GM21619 (cell line): ENCODE results near the gene TSNAXIP1.
"Not testable (repeated sequence)": the region's sequence is repeated elsewhere in the genome, so short reads cannot be mapped to it uniquely, and the experiment has no call there.

Experiments used
- ATAC-seq: cut with Tn5 transposase; IDR thresholded peaks from one replicate; pipeline ENCODE4 v1.9.1; 2021; ENCODE audit not compliant: unreplicated experiment

TSNAXIP1 gene

DNA sequence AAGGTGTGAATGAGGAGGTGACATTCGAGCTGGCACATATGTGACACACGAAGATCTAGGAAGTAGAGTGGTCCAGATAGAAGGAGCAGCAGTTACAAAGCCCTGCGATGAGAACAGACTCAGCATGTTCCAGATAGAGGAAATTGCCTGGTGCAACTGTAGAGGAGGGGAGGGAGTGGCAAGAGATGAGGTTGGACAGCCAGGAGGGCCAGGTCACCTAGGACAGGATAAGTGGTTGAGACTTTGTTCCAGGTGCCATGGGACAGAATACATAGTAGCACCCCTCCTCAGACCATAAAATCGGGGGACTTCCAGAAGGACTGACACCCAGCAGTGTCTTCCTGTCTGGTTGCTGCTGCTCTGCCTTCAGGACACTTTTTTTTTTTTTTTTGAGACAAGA, 51.8 kb downstream of the TSNAXIP1 start:
- ATAC-seq, result no peak

DNA sequence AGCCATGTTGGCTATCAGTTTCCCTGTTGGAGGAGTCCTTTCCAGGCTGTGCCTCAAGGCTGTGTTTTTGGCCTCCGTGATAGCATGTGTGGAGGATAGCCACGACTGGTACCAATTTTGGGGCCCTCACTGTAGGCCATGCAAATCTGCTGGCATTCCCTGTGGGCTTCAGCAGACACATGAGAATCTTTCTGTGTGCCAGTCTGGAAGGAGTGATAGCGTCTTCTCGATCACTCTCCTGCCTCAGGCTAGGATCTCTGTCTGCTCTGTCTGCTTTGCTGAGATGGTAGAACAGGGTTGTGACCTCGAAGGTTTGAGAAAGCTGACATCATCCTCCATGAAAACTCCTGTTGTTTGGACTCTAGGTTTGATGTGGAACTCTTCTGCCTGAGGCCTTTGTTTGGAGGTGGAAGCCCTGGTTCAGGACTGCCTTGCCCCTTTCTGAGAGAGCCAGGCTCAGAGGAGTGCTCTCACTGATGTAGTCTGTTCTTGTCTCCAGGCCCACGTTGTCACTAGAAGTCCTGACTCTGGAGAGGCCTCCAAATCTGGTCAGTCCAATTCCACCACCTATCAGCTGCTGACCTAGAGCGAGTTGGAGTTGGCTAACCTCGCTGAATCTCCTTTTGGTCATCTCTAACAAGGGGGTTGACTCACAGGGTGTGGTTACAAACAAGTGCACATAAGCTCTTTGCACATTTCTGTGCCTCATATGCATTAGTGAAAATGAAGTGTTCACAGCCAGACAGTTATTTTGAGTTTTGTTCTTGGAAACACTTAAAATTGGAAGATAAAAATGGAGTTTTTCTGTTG, 54.1 kb downstream of the TSNAXIP1 start:
- ATAC-seq, result no peak

DNA sequence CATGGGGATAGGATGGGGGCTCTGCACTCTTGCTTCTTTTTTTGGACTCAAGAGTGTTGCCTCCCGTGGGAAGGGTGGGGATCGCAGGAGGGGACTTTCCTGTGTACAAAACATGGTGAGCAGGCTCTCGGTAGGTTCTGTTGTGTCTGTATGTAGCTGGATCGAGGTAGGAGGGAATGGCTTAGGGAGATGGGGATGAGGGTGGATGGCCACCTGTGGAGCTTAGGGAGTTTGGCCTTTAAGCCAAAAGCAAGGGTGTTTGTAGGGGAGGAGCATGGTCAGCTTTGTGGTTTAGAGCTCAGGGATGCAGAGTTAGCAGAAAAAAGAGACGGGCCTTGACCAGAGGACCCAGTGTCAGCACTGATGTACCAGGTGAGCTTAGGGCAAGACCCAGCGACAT, 55.2 kb downstream of the TSNAXIP1 start:
- no peak for ATAC-seq

DNA sequence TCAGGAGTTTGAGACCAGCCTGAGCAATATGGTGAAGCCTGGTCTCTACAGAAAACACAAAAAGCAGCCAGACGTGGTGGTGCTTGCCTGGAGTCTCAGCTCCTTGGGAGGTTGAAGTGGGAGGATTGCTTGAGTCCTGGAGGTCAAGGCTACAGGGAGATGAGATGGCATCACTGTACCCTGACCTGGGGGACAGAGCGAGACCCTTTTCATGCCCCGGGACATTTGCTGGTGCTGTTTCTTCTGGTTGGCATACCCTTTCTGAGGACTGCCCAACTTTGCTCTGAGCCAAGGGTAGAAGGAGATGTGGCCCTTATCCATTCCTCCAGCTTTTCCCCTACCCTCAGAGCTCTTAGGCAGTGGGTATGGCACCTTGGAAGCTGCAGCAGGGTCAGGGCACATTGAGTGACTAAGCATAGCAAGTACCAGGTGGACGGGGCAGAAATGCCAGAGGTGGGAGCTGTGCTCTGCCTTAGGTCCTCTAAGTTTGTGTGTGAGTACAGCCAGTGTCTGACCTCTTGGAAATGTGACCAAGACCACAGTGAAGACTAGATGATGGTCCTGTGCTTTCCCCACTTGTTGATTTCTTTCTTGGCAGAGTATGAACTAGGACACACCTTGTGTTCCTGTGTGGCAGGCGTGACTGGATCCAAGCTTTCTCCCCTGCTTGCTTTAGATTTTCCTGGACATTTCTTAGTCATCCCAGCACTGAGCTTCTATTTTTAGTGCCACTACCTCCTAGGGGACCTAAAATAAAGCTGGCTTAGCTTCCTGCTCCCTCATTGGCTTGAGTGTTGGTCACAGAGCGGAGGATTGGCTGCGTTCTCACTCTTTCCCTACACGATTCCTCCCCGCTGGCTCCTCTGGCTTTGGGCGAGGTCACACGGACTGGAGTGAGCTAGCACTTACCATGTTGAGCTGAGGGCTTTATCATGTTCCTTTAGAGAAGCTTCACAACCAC, 56.2 kb downstream of the TSNAXIP1 start:
- ATAC-seq, result no peak

DNA sequence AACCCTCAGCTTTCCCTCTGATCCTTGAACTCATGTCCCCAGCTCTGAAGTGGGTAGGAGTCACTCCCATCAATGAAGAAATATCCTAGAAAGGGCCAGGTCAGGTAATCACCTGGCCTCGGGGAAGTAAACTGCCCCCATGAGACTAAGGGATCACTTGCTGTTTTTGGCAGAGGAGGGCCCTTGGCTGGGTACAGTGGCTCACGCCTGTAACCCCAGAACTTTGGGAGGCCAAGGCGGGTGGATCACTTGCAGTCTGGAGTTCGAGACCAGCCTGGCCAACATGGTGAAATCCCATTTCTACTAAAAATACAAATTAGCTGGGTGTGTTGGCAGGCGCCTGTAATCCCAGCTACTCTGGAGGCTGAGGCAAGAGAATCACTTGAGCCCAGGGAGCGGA, 57.4 kb downstream of the TSNAXIP1 start:
- not testable (repeated sequence) for ATAC-seq

DNA sequence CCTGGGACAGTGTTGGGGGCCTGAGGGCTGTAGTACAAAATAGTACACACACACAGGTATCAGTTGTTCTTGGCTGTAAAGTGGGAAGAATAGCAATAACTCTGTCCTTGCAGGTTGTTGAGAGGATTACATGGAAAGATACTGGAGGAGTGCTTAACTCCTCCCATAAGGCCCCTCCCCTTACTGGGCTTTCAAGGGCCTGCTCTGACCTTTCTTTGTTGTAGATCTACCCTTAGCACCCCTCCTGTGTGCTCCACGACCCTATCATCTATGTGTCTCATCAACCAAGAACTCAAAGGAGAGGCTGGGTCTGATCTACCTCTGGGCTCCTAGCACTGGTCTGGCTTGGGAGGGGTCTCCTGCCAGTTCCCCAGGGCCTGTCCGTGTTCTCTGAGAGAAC, 57.9 kb downstream of the TSNAXIP1 start:
- no peak for ATAC-seq

DNA sequence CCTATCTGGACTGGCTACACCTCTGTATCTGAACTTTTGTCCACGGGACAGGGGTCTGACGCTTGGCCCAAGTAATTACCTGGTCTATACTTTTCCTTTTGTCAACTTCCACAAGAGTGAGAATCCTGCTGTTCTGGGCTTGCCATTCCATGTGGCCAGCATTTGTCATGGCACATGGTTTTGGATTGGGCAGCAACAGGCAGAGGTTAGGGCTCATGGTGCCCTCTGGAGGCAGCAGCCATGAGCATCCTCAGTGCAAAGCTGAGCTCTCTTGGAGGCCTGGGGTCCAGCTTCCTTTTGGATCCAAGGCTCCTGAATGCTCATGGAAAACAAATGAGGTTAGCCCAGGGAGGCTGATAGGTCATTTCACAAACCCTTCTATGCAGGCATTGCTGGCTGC, 58.6 kb downstream of the TSNAXIP1 start:
- ATAC-seq, result no peak

DNA sequence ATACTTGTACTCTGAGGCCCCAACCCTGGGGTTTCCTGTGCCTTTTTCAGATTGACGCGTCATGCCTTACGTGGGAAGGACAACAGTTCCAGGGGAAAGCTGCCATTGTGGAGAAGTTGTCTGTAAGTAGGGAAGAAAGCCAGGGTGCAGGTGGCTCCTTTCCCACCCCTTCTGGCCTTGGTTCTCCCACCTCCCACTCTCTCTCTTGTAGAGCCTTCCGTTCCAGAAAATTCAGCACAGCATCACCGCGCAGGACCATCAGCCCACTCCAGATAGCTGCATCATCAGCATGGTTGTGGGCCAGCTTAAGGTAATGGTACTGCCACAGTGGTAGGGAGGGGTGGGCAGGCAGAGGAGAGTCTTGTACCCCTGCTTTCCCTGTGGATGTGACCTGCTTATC, 61.6 kb downstream of the TSNAXIP1 start:
- ATAC-seq, result no peak

DNA sequence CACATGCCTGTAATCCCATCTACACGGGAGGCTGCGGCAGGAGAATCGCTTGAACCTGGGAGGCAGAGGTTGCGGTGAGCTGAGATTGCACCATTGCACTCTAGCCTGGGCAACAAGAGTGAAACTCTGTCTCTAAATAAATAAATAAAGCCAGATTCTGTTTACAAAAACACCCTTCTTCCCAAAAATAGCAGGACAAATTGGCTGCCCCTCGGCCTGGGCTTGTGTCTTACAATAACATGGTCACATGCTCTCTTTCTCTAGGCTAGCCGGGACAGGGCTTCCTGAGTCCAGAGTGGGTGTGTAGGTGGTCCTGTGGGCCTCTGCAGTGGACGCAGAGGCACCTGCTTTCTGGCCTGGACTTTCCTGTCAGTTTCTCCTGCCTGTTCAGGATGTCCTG, 63.0 kb downstream of the TSNAXIP1 start:
- ATAC-seq, result no peak

DNA sequence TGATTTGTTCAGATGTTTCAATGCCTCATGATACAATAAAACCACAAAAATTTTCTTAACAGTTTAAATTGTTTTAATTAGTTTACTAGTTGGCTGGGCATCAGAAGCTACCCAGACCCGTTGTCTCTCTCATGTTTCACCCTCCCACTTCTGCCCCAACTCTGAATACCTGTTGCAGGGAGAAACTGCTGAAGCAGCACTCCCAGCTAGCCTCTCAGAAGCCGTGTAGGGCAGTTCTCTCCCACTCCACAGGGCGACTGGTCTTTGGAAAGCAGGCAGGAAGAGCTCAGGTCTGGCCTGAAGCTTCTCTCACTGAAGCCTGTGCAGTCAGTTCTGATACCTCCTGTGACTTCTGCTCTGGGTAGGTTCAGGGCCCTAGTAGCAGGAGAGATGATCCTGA, 64.6 kb downstream of the TSNAXIP1 start:
- no peak for ATAC-seq

DNA sequence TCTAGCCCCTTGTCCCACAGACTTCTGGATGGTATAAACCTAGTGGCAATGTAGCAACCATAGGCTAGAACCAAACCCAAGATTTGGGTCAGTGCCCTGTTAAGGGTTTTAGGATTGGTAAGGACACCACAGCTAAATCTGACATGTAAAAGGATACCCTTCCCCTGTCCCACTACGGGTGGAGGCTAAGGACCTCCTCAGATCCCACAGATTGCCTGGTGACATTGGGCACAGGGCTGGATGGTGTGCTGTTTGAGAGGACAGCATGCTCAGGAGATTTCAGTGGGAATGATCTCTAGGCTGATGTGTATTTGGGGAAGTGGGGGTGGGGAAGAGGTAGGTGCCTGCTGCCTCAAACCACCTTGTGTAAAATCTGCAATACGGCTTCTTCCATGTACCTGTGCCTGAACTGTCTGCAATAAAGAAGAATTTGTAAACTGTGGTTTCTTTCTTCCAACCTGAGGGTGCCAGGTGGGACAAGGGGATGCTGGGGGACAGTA, 65.5 kb downstream of the TSNAXIP1 start:
- no peak for ATAC-seq

DNA sequence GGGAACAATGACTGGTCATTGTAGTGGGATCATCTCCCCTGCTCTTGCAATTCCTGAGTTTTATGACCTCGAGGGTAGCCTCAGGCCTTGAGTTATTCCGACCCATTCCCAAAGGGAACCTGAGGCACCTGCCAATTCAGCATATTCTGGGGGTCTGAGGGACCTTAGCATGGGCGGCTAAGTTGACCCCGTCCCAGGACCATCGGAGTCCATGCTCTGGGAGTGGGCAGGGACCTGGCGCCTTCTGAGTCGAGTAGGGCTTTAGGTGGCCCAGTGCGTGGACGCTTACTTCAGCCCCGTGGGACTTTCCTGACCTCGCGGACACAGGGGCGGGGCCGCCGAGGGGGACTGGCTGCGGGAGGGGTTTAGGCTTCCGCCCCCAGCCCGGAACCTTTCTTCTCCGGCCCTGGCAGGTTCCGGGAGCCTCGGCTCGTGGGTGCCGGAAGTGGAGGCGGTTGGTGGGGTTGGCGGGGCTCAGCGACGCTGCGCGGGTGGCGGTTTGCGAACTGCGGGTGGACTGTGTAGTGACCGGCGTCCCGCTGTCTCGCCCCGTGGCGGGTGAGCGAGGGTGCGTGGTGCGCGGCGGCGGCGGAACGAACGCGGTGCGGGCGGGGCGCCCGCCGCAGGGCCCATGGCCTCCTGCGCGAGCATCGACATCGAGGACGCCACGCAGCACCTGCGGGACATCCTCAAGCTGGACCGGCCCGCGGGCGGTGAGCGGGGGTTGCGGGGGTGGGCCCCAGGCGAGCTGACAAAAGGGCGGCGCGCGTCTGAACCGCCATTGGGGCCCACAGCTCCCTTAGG, 66.1 kb downstream of the TSNAXIP1 start, which contains the start of gene EDC4:
Gene EDC4 (plus strand): TSS at position 422 of the 804 bp plus-strand sequence. CDS start 210 bp downstream, at position 632.
- peak; percentile 81 for ATAC-seq

DNA sequence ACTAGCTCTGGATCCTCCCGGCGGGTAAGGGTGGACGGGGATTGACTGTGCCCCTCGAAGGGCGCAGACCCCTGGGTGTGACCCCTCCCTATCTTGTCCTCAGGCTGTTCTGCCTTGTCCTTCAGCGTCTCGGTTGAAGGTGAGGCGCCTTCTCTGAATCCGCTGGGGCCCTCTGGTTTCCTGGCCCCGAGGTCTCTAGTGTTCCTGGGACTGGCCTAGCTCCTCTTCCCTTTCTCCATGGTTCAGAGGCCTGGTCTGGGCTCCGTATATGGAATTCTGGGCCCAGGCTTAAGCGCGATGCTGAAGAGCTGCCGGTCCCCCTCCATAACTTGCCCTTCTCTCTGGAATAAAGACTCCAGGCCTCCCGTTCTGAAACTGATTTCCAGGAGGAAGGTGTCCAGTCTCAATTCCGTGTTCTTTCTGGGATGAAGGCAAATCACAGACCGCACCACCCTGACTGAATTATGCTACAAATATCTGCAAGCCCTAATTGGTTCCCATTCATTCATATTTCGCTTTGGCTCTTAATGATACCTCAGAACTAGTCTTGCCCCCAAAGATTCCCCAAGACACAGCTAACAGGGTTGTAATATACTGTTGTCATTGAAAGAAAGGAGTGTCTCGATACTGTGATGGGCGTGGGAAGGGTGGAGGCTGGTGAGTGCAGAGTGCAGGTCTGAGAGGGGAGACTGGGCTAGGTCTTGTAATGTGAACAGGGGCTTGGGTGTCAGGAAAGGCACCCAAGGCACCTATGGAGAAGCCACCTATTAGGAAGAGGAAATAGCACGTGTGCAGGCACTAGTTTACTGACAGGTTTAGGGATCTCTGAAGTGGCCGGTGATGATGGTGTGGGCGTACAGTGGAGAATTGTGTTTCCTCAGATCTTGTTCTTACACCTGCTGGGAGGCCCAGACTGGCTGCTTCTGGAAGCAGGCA, 67.0 kb downstream of the TSNAXIP1 start:
- peak; percentile 15 for ATAC-seq

DNA sequence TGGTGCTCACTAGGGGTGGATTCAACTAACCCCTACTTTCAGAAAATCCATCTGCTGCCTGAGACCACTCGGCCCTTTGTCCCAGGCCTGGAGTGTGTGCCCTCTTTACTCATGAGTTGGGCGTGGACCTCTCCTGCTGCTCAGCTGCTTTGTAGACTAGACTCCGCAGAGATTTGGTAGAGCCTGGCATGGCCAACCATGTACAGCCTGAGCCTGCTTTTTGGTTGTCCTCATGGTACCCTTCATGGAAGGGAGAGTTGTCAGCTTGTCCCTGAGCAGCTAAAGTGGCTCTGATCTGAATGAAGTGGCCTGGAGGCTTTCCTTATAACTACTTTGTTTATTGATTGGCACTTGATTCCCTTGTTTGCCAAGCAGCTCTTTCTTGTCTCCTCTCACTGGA, 67.7 kb downstream of the TSNAXIP1 start:
- ATAC-seq, result no peak

DNA sequence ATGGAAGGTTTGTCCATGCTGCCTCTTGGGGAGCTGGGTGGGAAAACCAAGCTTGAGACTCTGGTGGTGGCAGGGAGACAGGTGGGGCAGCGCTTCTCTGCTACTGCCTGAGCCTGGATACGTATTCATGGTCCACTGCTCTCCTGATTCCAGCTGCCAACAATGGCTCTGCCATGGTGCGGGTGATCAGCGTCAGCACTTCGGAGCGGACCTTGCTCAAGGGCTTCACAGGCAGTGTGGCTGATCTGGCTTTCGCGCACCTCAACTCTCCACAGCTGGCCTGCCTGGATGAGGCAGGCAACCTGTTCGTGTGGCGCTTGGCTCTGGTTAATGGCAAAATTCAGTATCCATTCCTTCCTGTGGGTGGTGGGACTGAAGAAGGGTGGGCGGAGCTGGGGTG, 70.4 kb downstream of the TSNAXIP1 start:
- no peak for ATAC-seq
